ENCODE data around the gene UBE2M.
A peak's percentile ranks its signal among the peaks of the same experiment; 100 is the strongest.

Gene UBE2M

GRCh38 chr19:58560921-58561320 lies 2.5 kb upstream of the UBE2M start:
- no peak for TF ChIP-seq CTCF (conservative IDR thresholded peaks at IDR 0.05)
- no peak for TF ChIP-seq ZFX (IDR thresholded peaks at IDR 0.05)
- H3K27ac ChIP-seq = peak overlapping the region; percentile 63; the same call in 1 of the 2 replicates

- TF ChIP-seq ZFX (IDR thresholded peaks at IDR 0.05) = no peak
- TF ChIP-seq CTCF (conservative IDR thresholded peaks at IDR 0.05) = no peak
- H3K27ac ChIP-seq = peak overlapping the region; percentile 96
Measured at GRCh38 chr19:58560007-58560887, 1.8 kb upstream of the UBE2M start.

- TF ChIP-seq CTCF (conservative IDR thresholded peaks at IDR 0.05) = no peak
- TF ChIP-seq ZFX (IDR thresholded peaks at IDR 0.05) = peak; percentile 45; the same call in 1 of the 2 replicates
Measured at GRCh38 chr19:58559275-58560006, 1.0 kb upstream of the UBE2M start.

GRCh38 chr19:58558623-58559274 lies 338 bp upstream of the UBE2M start:
- TF ChIP-seq CTCF (conservative IDR thresholded peaks at IDR 0.05) (no peak), ZFX (IDR thresholded peaks at IDR 0.05) (peak; percentile 49)
- peak overlapping the region; percentile 96 for H3K27ac ChIP-seq

More at GRCh38 chr19:58559275-58560006, 1.0 kb upstream of the UBE2M start:
- peak overlapping the region; percentile 96 for H3K27ac ChIP-seq

GRCh38 chr19:58557221-58558065 lies 968 bp downstream of the UBE2M start:
- H3K27ac ChIP-seq = peak overlapping the region; percentile 96
- no peak for TF ChIP-seq CTCF (conservative IDR thresholded peaks at IDR 0.05)
- TF ChIP-seq ZFX (IDR thresholded peaks at IDR 0.05) = no peak

- peak overlapping the region; percentile 96 for H3K27ac ChIP-seq
- TF ChIP-seq CTCF (conservative IDR thresholded peaks at IDR 0.05) (no peak), ZFX (IDR thresholded peaks at IDR 0.05) (no peak)
Measured at GRCh38 chr19:58556622-58557220, 1.7 kb downstream of the UBE2M start.

All from C4-2B (cell line).